Neural cell (in vitro differentiated cells): ENCODE measurements around the gene HDAC4. TPM values are rescaled to one million over a fixed set of nuclear protein-coding genes. Genes with fewer than 3 reads are reported as not detected.

Experiments
- H2AFZ ChIP-seq: fragments of 200-600, 300-800 bp; sonication (generic), shearing (Covaris generic); 2 replicates; pipeline ENCODE4 v1.6.0; 2014; ENCODE audit warnings: low read depth, mild to moderate bottlenecking, antibody characterized with exemption, low read length, moderate library complexity
- H3F3A ChIP-seq: fragments of 200-600 bp; shearing (Covaris generic); 2 replicates; pipeline ENCODE4 v1.6.1; 2016; ENCODE audit warnings: mild to moderate bottlenecking, moderate library complexity, mixed read lengths, antibody characterized with exemption, low read length; ENCODE audit not compliant: insufficient read depth, poor library complexity, severe bottlenecking
- H3K27ac ChIP-seq: fragments of 200-600, 300-800 bp; sonication (generic), shearing (Covaris generic); 2 replicates; pipeline ENCODE4 v1.5.1; 2014; ENCODE audit warnings: mild to moderate bottlenecking, low read length, moderate library complexity
- H3K27me3 ChIP-seq: fragments of 300-800, 200-600 bp; sonication (generic), shearing (Covaris generic); 2 replicates; pipeline ENCODE4 v1.6.0; 2014; ENCODE audit warnings: mild to moderate bottlenecking, low read depth, low read length, moderate library complexity; ENCODE audit not compliant: insufficient read depth
- H3K36me3 ChIP-seq: fragments of 300-800, 200-600 bp; sonication (generic), shearing (Covaris generic); 2 replicates; pipeline ENCODE4 v1.5.1; 2014; ENCODE audit warnings: mild to moderate bottlenecking, antibody characterized with exemption, low read length, moderate library complexity; ENCODE audit not compliant: insufficient read depth
- H3K4me2 ChIP-seq: fragments of 300-800, 200-600 bp; sonication (generic), shearing (Covaris generic); 2 replicates; pipeline ENCODE4 v1.6.0; 2014; ENCODE audit warnings: mild to moderate bottlenecking, low read length
- H3K4me3 ChIP-seq: fragments of 300-800, 200-600 bp; sonication (generic), shearing (Covaris generic); 2 replicates; pipeline ENCODE4 v1.5.1; 2014; ENCODE audit warnings: mild to moderate bottlenecking, low read length, moderate library complexity
- H3K79me2 ChIP-seq: fragments of 200-600 bp; shearing (Covaris generic); replicated peaks from 2 replicates; pipeline ENCODE4 v1.6.0; 2014; ENCODE audit warnings: mild to moderate bottlenecking, low read length, moderate library complexity; ENCODE audit not compliant: insufficient read depth
- H3K9ac ChIP-seq: fragments of 300-800, 200-600 bp; sonication (generic), shearing (Covaris generic); 2 replicates; pipeline ENCODE4 v1.6.1; 2016; ENCODE audit warnings: mild to moderate bottlenecking, low read length, mixed read lengths
- H3K9me2 ChIP-seq: fragments of 200-600 bp; shearing (Covaris generic); 2 replicates; pipeline ENCODE4 v1.6.1; 2016; ENCODE audit warnings: mild to moderate bottlenecking, low read length, mixed read lengths; ENCODE audit not compliant: insufficient read depth
- H3K9me3 ChIP-seq: fragments of 200-600, 300-800 bp; sonication (generic), shearing (Covaris generic); 2 replicates; pipeline ENCODE4 v1.6.1; 2016; ENCODE audit warnings: mild to moderate bottlenecking, mixed run types, low read length, moderate library complexity, mixed read lengths
- H4K20me1 ChIP-seq: fragments of 200-600 bp; shearing (Covaris generic); 2 replicates; pipeline ENCODE4 v1.6.1; 2016; ENCODE audit warnings: mild to moderate bottlenecking, mixed run types; ENCODE audit not compliant: insufficient read depth
- CTCF ChIP-seq: fragments of 450-650 bp; IDR thresholded peaks from 2 replicates; pipeline ENCODE4 v1.5.1; 2014; ENCODE audit warnings: antibody characterized with exemption, mild to moderate bottlenecking, moderate library complexity; ENCODE audit not compliant: poor library complexity, severe bottlenecking
- EP300 ChIP-seq: fragments of 450-650 bp; conservative IDR thresholded peaks from 2 replicates; pipeline ENCODE4 v1.6.1; 2014; ENCODE audit warnings: antibody characterized with exemption, mild to moderate bottlenecking, moderate library complexity; ENCODE audit not compliant: poor library complexity, severe bottlenecking
- EZH2 ChIP-seq: fragments of 200-600, 300-800 bp; shearing (Covaris generic), sonication (generic); IDR thresholded peaks from 2 replicates; pipeline ENCODE4 v1.6.1; 2014; ENCODE audit warnings: antibody characterized with exemption, low read length, borderline replicate concordance, mild to moderate bottlenecking; ENCODE audit not compliant: insufficient read depth, poor library complexity, severe bottlenecking
- MXI1 ChIP-seq: fragments of 450-650 bp; conservative IDR thresholded peaks from 2 replicates; pipeline ENCODE4 v1.6.1; 2014; ENCODE audit warnings: antibody characterized with exemption, mild to moderate bottlenecking; ENCODE audit not compliant: poor library complexity, severe bottlenecking
- POLR2AphosphoS5 ChIP-seq: IDR thresholded peaks from 2 replicates; pipeline ENCODE4 v1.6.1; 2012
- RAD21 ChIP-seq: fragments of 450-650 bp; conservative IDR thresholded peaks from 2 replicates; pipeline ENCODE4 v1.6.1; 2014; ENCODE audit warnings: antibody characterized with exemption, mild to moderate bottlenecking, moderate library complexity
- REST ChIP-seq: IDR thresholded peaks from 2 replicates; pipeline ENCODE4 v1.6.1; 2012; ENCODE audit warnings: borderline replicate concordance
- SMC3 ChIP-seq: fragments of 450-650 bp; conservative IDR thresholded peaks from 2 replicates; pipeline ENCODE4 v1.6.1; 2014; ENCODE audit warnings: antibody characterized with exemption, mild to moderate bottlenecking, moderate library complexity; ENCODE audit not compliant: poor library complexity
- TAF1 ChIP-seq: IDR thresholded peaks from 2 replicates; pipeline ENCODE4 v1.6.1; 2012; ENCODE audit warnings: low read depth
- polyA plus RNA-seq: library from polyadenylated mRNA; depleted of rRNA; stranded (reverse); fragments of >200 nt; gene quantifications from 2 replicates; pipeline ENCODE4 v1.2.3, GENCODE V29; 2014

The HDAC4 gene
- polyA plus RNA-seq, 1 donor from 2014 or later: 3.4 TPM

- no peaks in the 10 kb centered on the region for H3K36me3 ChIP-seq
- no peaks in the 10 kb centered on the region for H4K20me1 ChIP-seq
- H3K9ac ChIP-seq: no peak overlapping the region
- H3K4me2 ChIP-seq: no peak overlapping the region
- no peaks in the 10 kb centered on the region for H3F3A ChIP-seq
- H3K27ac ChIP-seq: no peak overlapping the region
- H3K79me2 ChIP-seq: no peaks in the 10 kb centered on the region
- no peaks in the 10 kb centered on the region for H3K9me3 ChIP-seq
- no peak overlapping the region for H2AFZ ChIP-seq
- H3K27me3 ChIP-seq: no peaks in the 10 kb centered on the region
- no peak overlapping the region for H3K4me3 ChIP-seq
- TF ChIP-seq SMC3 (no peak), CTCF (no peak), EZH2 (no peak), POLR2AphosphoS5 (no peak), RAD21 (no peak), TAF1 (no peak), EP300 (no peak), REST (no peak), MXI1 (no peak)
- no peaks in the 10 kb centered on the region for H3K9me2 ChIP-seq
These were observed 24.5 kb downstream of the HDAC4 start for GRCh38 chr2:239376351-239376750.

GRCh38 chr2:239375278-239376061, 25.4 kb downstream of the HDAC4 start:
- no peaks in the 10 kb centered on the region for H4K20me1 ChIP-seq
- H3K9me2 ChIP-seq: no peaks in the 10 kb centered on the region
- no peak overlapping the region for H3K27ac ChIP-seq
- no peak overlapping the region for H3K9ac ChIP-seq
- TF ChIP-seq RAD21 (no peak), POLR2AphosphoS5 (no peak), EZH2 (no peak), SMC3 (no peak), TAF1 (no peak), EP300 (no peak), MXI1 (no peak), REST (no peak)
- no peaks in the 10 kb centered on the region for H3K79me2 ChIP-seq
- H3K27me3 ChIP-seq: no peaks in the 10 kb centered on the region
- no peak overlapping the region for H3K4me2 ChIP-seq
- no peak overlapping the region for H2AFZ ChIP-seq
- no peaks in the 10 kb centered on the region for H3K9me3 ChIP-seq
- no peaks in the 10 kb centered on the region for H3K36me3 ChIP-seq
- H3F3A ChIP-seq: no peaks in the 10 kb centered on the region
- H3K4me3 ChIP-seq: no peak overlapping the region
